Sigmoid colon (tissue), 4 donors: ENCODE data around the gene KIRREL3.
A peak's percentile ranks its signal among the peaks of the same experiment; 100 is the strongest.

Source experiments
- EP300 ChIP-seq, 4 donors: sonication (generic); formaldehyde crosslinking; IDR thresholded peaks; one replicate each; pipeline ENCODE4 v1.6.1; 2017; ENCODE audit warnings: antibody characterized with exemption in 4 of 4
- POLR2A ChIP-seq, 2 donors: fragments of 450-650 bp; IDR thresholded peaks; one replicate each; pipeline ENCODE4 v1.6.1; 2016; ENCODE audit warnings: antibody characterized with exemption in 2 of 2, mild to moderate bottlenecking in 2 of 2, moderate library complexity in 2 of 2
- TF ChIP-seq, protein P1 (sequence below), 4 experiments: fragments of 450-650 bp in 3 of 4; fragments of 200-600 bp in 1 of 4; IDR thresholded peaks; one replicate each; pipeline ENCODE4 v1.5.1; 2016 to 2019; ENCODE audit warnings: antibody characterized with exemption in 4 of 4, mild to moderate bottlenecking in 3 of 4, moderate library complexity in 2 of 4

DNA sequence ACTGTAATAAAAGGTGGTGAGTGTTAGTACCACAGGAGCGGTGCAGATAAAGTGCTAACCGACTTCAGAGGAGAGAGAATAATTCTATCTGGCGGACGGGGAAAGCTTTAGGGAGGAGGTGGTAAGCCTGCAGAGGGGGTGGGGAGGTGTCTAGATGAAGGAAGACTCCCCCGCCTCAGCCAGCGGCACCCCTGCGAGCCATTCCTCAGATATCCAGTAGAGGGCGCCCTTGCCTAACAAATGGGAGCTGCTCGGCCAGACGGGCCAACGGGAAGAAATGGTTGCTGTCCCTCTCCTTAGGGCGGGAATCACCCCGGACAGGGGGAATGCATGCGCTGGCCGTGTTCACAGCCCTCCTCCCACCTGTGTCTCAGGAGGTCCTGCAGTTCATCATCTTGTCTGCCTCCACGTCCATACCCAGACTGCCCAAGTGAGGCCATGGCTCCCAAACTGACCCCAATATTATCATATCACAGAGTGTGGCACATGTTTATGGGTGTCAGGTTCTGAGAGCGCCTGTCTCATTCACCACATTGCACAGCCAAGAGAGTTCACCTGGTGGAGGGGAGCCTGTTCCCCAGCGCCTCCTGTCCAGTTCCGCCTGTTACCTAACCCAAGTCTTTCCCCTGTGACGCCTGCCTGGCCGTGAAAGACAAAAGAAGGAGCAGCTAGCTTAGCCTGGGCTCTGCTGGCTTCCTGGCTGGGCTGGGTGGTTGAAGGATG, 559.6 kb downstream of the KIRREL3 start:
- TF ChIP-seq, protein P1, sequence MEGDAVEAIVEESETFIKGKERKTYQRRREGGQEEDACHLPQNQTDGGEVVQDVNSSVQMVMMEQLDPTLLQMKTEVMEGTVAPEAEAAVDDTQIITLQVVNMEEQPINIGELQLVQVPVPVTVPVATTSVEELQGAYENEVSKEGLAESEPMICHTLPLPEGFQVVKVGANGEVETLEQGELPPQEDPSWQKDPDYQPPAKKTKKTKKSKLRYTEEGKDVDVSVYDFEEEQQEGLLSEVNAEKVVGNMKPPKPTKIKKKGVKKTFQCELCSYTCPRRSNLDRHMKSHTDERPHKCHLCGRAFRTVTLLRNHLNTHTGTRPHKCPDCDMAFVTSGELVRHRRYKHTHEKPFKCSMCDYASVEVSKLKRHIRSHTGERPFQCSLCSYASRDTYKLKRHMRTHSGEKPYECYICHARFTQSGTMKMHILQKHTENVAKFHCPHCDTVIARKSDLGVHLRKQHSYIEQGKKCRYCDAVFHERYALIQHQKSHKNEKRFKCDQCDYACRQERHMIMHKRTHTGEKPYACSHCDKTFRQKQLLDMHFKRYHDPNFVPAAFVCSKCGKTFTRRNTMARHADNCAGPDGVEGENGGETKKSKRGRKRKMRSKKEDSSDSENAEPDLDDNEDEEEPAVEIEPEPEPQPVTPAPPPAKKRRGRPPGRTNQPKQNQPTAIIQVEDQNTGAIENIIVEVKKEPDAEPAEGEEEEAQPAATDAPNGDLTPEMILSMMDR (IDR thresholded peaks at IDR 0.05) = peak; percentile 91 to 97 (median 94)
- TF ChIP-seq POLR2A (IDR thresholded peaks at IDR 0.05) (no peak), EP300 (IDR thresholded peaks at IDR 0.05) (no peak)
